GM23338 (cell line): Measurements from ENCODE around the gene HOXA5. TPM values are rescaled to one million over a fixed set of nuclear protein-coding genes. Genes with fewer than 3 reads are reported as not detected.

Experiments
- ATAC-seq: fragments of 200-7000 bp; cut with Tn5 transposase; 3 replicates; pipeline ENCODE4 v1.9.1; 2020
- DNase-seq: peaks from one replicate; pipeline ENCODE4 v3.0.0-alpha.2; 2015; ENCODE audit warnings: low spot score
- H2AFZ ChIP-seq: fragments of 200-600 bp; sonication (generic); 2 replicates; pipeline ENCODE4 v1.8.0; 2016; ENCODE audit warnings: antibody characterized with exemption, mild to moderate bottlenecking, moderate library complexity
- H3F3A ChIP-seq: fragments of 200-600 bp; sonication (generic); replicated peaks from 2 replicates; pipeline ENCODE4 v1.8.0; 2017; ENCODE audit warnings: antibody characterized with exemption, mixed run types, low read depth
- H3K27ac ChIP-seq: fragments of 200-600 bp; sonication (generic); 2 replicates; pipeline ENCODE4 v1.6.1; 2016; ENCODE audit warnings: low read depth
- H3K27me3 ChIP-seq: fragments of 200-600 bp; sonication (generic); 2 replicates; pipeline ENCODE4 v1.8.0; 2016; ENCODE audit warnings: mild to moderate bottlenecking, mixed run types, moderate library complexity; ENCODE audit not compliant: insufficient read depth
- H3K36me3 ChIP-seq: fragments of 200-600 bp; sonication (generic); 2 replicates; pipeline ENCODE4 v1.8.0; 2016; ENCODE audit warnings: mild to moderate bottlenecking; ENCODE audit not compliant: insufficient read depth
- H3K4me1 ChIP-seq: fragments of 200-600 bp; sonication (generic); 2 replicates; pipeline ENCODE4 v1.8.0; 2016; ENCODE audit warnings: mild to moderate bottlenecking, moderate library complexity; ENCODE audit not compliant: insufficient read depth
- H3K4me2 ChIP-seq: fragments of 200-600 bp; sonication (generic); 2 replicates; pipeline ENCODE4 v1.7.1; 2017; ENCODE audit warnings: mixed run types
- H3K4me3 ChIP-seq: fragments of 200-600 bp; sonication (generic); 2 replicates; pipeline ENCODE4 v1.6.1; 2016; ENCODE audit warnings: mixed run types
- H3K79me2 ChIP-seq: fragments of 200-600 bp; sonication (generic); replicated peaks from 2 replicates; pipeline ENCODE4 v1.8.0; 2017; ENCODE audit warnings: mild to moderate bottlenecking; ENCODE audit not compliant: insufficient read depth
- H3K9me2 ChIP-seq: fragments of 200-600 bp; sonication (generic); 2 replicates; pipeline ENCODE4 v1.8.0; 2017; ENCODE audit not compliant: insufficient read depth
- H4K20me1 ChIP-seq: fragments of 200-600 bp; sonication (generic); replicated peaks from 2 replicates; pipeline ENCODE4 v1.8.0; 2017; ENCODE audit warnings: mild to moderate bottlenecking; ENCODE audit not compliant: insufficient read depth
- H3K27ac Mint-ChIP-seq: 2 replicates; pipeline ENCODE4 v1.8.0; 2020; ENCODE audit warnings: inconsistent platforms, mild to moderate bottlenecking, moderate library complexity, mixed read lengths
- H3K27me3 Mint-ChIP-seq: 3 replicates; pipeline ENCODE4 v1.8.0; 2022; ENCODE audit warnings: low read depth, mild to moderate bottlenecking, moderate library complexity, mixed read lengths, inconsistent platforms; ENCODE audit not compliant: insufficient read depth, poor library complexity
- H3K36me3 Mint-ChIP-seq: 3 replicates; pipeline ENCODE4 v1.8.0; 2021; ENCODE audit warnings: low read depth, mild to moderate bottlenecking, inconsistent platforms, moderate library complexity, mixed read lengths
- H3K4me1 Mint-ChIP-seq: 3 replicates; pipeline ENCODE4 v1.8.0; 2020; ENCODE audit warnings: mild to moderate bottlenecking, inconsistent platforms, mixed read lengths
- H3K4me3 Mint-ChIP-seq: 3 replicates; pipeline ENCODE4 v1.8.0; 2021; ENCODE audit warnings: moderate library complexity, mild to moderate bottlenecking, inconsistent platforms, mixed read lengths
- H3K9me3 Mint-ChIP-seq: 3 replicates; pipeline ENCODE4 v1.8.0; 2020; ENCODE audit warnings: moderate library complexity, mild to moderate bottlenecking, inconsistent platforms, mixed read lengths
- CREB1 ChIP-seq: fragments of 250-450 bp; sonication (Bioruptor Pico); IDR thresholded peaks from 2 replicates; pipeline ENCODE4 v1.5.0; 2020; ENCODE audit warnings: low read depth, mild to moderate bottlenecking, moderate library complexity
- EZH2 ChIP-seq: fragments of 200-600 bp; sonication (generic); IDR thresholded peaks from one replicate; pipeline ENCODE4 v1.8.0; 2017; ENCODE audit warnings: antibody characterized with exemption, mild to moderate bottlenecking, low read depth; ENCODE audit not compliant: unreplicated experiment
- EZH2phosphoT487 ChIP-seq: fragments of 200-600 bp; sonication (generic); IDR thresholded peaks from one replicate; pipeline ENCODE4 v1.8.1; 2018; ENCODE audit warnings: antibody characterized with exemption; ENCODE audit not compliant: unreplicated experiment
- POLR2AphosphoS5 ChIP-seq: IDR thresholded peaks from 2 replicates; pipeline ENCODE4 v1.6.1; 2016; ENCODE audit warnings: antibody characterized with exemption, low read depth
- STAT1 ChIP-seq: IDR thresholded peaks from one replicate; pipeline ENCODE4 v1.6.1; 2016; ENCODE audit warnings: antibody characterized with exemption; ENCODE audit not compliant: unreplicated experiment
- polyA plus RNA-seq: library from polyadenylated mRNA; unstranded; fragments of >200 nt; fragmentation: Nextera tagmentation; extraction: Ambion mirVana; gene quantifications from 2 replicates; pipeline ENCODE4 v1.2.1, GENCODE V29; 2016
- total RNA-seq: library from RNA; depleted of rRNA; stranded (reverse); fragments of >200 nt; shearing (Covaris generic); gene quantifications from 2 replicates; pipeline ENCODE4 v1.2.3, GENCODE V29; 2014
- TF ChIP-seq, protein P1 (sequence below), 2 experiments: fragments of 200-600 bp in 1 of 2; sonication (generic) in 1 of 2; conservative IDR thresholded peaks; 2 replicates each; pipeline versions ENCODE4 v1.5.1 to v1.6.1; 2016 to 2017; ENCODE audit warnings: antibody characterized with exemption in 2 of 2, low read depth in 2 of 2, mild to moderate bottlenecking in 2 of 2, moderate library complexity in 1 of 2
- TF ChIP-seq, protein P2 (sequence below): IDR thresholded peaks from one replicate; pipeline ENCODE4 v1.6.1; 2018; ENCODE audit warnings: antibody characterized with exemption; ENCODE audit not compliant: unreplicated experiment

HOXA5 gene
- total and polyA plus RNA-seq, 2 experiments from 2014 or later, result not detected

DNA sequence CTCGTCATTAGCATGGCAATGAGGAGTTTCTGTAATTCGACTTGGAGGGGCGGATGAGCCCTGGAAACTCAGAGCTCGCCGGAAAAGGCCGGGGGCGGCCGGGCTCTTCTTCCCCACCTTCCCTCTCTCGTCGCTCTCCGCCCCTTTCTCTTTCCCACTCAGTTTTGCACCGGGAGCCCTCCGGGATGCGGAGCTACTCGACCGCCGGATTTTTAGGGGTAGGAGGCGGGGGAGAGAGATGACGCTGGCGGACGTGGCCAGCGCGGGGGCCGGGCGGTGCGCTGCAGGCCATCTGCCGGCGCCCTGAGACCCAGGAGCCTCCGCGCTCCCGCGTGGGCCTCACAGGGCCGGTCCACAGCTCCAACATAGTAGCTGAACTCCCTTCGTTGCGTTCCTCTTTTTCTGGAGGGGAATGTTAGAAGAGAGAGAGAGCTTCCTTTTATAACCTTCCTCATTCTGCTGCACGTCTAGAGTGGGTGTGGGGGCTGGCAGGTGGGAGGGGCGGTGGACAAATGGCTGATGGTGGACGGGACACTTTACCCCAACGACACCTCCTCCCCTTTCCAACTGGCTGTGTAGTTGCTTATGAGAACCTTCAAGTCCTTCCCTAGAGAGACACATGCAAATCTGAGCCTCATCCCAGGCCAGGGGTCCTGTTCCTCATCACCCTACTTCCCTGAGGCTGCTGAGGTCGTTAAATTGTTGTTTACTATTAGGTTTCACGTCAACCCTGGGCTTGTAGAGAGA is 46.5 kb downstream of the HOXA5 start:
- Histone ChIP-seq H3K27ac (no peak overlapping the region), H4K20me1 (peaks cover 58% of the 10 kb centered on the region), H2AFZ (peak overlapping the region; percentile 60; the same call in 1 of the 2 replicates), H3K79me2 (no peaks in the 10 kb centered on the region), H3K4me2 (peak overlapping the region; percentile 84), H3K36me3 (no peaks in the 10 kb centered on the region), H3F3A (peaks cover 55% of the 10 kb centered on the region), H3K4me3 (peak overlapping the region; percentile 60), H3K4me1 (peaks cover 67% of the 10 kb centered on the region), H3K9me2 (no peaks in the 10 kb centered on the region), H3K27me3 (peaks cover 100% of the 10 kb centered on the region)
- Mint-ChIP-seq H3K4me3 (peak overlapping the region; percentile 69), H3K27me3 (peaks cover 100% of the 10 kb centered on the region), H3K9me3 (peaks cover 8% of the 10 kb centered on the region; the same call in 2 of the 3 replicates), H3K4me1 (peaks cover 62% of the 10 kb centered on the region), H3K27ac (no peak overlapping the region), H3K36me3 (no peaks in the 10 kb centered on the region)
- DNase-seq (peak; percentile 47), ATAC-seq (no peak)
- TF ChIP-seq, protein P1, sequence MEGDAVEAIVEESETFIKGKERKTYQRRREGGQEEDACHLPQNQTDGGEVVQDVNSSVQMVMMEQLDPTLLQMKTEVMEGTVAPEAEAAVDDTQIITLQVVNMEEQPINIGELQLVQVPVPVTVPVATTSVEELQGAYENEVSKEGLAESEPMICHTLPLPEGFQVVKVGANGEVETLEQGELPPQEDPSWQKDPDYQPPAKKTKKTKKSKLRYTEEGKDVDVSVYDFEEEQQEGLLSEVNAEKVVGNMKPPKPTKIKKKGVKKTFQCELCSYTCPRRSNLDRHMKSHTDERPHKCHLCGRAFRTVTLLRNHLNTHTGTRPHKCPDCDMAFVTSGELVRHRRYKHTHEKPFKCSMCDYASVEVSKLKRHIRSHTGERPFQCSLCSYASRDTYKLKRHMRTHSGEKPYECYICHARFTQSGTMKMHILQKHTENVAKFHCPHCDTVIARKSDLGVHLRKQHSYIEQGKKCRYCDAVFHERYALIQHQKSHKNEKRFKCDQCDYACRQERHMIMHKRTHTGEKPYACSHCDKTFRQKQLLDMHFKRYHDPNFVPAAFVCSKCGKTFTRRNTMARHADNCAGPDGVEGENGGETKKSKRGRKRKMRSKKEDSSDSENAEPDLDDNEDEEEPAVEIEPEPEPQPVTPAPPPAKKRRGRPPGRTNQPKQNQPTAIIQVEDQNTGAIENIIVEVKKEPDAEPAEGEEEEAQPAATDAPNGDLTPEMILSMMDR (conservative IDR thresholded peaks at IDR 0.05; ENCODE audit: low read depth in 2 of 2), result no peak
- TF ChIP-seq EZH2, result peak; percentile 68

DNA sequence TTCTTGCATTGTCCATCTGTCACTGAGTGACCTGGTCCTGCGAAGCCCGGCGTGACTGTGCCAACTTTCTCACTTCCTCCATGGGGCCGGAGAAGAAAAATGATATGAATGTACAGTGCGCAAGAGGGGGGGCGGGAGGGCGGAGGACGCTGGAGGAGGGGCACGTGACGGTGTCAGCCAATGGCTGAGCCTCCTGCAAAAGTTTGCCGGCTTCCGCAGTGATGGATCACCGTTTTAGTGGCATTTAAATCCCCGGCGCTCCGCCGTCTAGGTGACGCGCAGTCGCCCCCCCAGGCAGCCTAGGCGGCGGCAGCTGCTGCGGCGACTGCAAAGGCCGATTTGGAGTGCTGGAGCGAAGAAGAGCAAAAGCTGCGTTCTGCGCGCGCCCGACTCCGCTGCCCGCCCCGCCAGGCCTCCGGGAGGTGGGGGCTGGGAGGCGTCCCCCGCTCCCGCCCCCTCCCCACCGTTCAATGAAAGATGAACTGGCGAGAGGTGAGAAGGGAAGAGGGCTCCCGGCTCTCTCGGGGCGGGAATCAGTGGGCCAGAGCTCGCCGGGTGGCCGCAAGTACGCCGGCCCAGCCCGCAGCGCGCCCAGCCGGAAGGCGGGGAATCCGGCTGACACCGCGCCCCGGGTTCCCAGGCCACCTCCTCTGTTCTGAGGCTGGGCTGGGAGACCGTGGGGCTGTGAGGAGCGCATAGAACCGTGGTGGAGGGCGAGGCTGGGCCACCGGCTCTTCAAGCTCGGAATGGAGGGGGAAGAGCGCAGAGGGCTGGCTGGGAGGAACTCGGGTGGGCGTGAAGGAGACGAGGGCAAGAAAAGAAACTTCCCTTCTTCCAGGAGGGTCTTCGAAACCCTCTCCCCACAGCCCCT is 47.3 kb downstream of the HOXA5 start, which contains the start of gene HOXA1:
HOXA1 (minus strand) TSS at position 104 of the 871 bp plus-strand sequence; CDS start at position 16, 88 bp downstream.
- H3K27ac Mint-ChIP-seq, result no peak within 1 kb of the TSS
- peaks cover 8% of the 10 kb centered on the region; the same call in 2 of the 3 replicates for H3K9me3 Mint-ChIP-seq
- no peak within 1 kb of the TSS for H3K27ac ChIP-seq
- peaks cover 100% of the 10 kb centered on the region for H3K27me3 ChIP-seq
- H2AFZ ChIP-seq, result peak within 1 kb of the TSS; percentile 60; the same call in 1 of the 2 replicates
- H3K4me2 ChIP-seq, result peak within 1 kb of the TSS; percentile 84
- peaks cover 46% of the 10 kb centered on the region for H3F3A ChIP-seq
- peaks cover 66% of the 10 kb centered on the region for H3K4me1 ChIP-seq
- H3K79me2 ChIP-seq, result no peaks in the 10 kb centered on the region
- peak; percentile 45 for ATAC-seq
- H3K4me1 Mint-ChIP-seq, result peaks cover 63% of the 10 kb centered on the region
- DNase-seq, result peak; percentile 88
- H3K36me3 ChIP-seq, result no peaks in the 10 kb centered on the region
- H4K20me1 ChIP-seq, result peaks cover 53% of the 10 kb centered on the region
- no peaks in the 10 kb centered on the region for H3K36me3 Mint-ChIP-seq
- H3K9me2 ChIP-seq, result no peaks in the 10 kb centered on the region
- H3K4me3 Mint-ChIP-seq, result peak within 1 kb of the TSS; percentile 69
- H3K27me3 Mint-ChIP-seq, result peaks cover 100% of the 10 kb centered on the region
- H3K4me3 ChIP-seq, result peak within 1 kb of the TSS; percentile 60
- TF ChIP-seq, protein P1 (conservative IDR thresholded peaks at IDR 0.05; ENCODE audit: low read depth in 2 of 2), result 0 out of 4 replicates have a peak, but pooled peaks of 1 of the 2 experiments have one; percentile 5
- TF ChIP-seq STAT1 (no peak), EZH2 (peak; percentile 72), POLR2AphosphoS5 (no peak), CREB1 (CRISPR knock-in tag) (peak; percentile 32; the same call in 1 of the 2 replicates), EZH2phosphoT487 (peak; percentile 88)
- TF ChIP-seq, protein P2, sequence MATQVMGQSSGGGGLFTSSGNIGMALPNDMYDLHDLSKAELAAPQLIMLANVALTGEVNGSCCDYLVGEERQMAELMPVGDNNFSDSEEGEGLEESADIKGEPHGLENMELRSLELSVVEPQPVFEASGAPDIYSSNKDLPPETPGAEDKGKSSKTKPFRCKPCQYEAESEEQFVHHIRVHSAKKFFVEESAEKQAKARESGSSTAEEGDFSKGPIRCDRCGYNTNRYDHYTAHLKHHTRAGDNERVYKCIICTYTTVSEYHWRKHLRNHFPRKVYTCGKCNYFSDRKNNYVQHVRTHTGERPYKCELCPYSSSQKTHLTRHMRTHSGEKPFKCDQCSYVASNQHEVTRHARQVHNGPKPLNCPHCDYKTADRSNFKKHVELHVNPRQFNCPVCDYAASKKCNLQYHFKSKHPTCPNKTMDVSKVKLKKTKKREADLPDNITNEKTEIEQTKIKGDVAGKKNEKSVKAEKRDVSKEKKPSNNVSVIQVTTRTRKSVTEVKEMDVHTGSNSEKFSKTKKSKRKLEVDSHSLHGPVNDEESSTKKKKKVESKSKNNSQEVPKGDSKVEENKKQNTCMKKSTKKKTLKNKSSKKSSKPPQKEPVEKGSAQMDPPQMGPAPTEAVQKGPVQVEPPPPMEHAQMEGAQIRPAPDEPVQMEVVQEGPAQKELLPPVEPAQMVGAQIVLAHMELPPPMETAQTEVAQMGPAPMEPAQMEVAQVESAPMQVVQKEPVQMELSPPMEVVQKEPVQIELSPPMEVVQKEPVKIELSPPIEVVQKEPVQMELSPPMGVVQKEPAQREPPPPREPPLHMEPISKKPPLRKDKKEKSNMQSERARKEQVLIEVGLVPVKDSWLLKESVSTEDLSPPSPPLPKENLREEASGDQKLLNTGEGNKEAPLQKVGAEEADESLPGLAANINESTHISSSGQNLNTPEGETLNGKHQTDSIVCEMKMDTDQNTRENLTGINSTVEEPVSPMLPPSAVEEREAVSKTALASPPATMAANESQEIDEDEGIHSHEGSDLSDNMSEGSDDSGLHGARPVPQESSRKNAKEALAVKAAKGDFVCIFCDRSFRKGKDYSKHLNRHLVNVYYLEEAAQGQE, result no peak
